GM08714 (cell line): ENCODE results near the gene ITGA2B.

Experiments
- H3K4me3 ChIP-seq: fragments of 200-500 bp; sonication (Bioruptor generic); 2 replicates; pipeline ENCODE4 v1.5.1; 2014; ENCODE audit warnings: mild to moderate bottlenecking, low read length, inconsistent platforms
- ZNF274 ChIP-seq: IDR thresholded peaks from 2 replicates; pipeline ENCODE4 v1.6.1; 2012; ENCODE audit warnings: mild to moderate bottlenecking, low read depth, low read length

The ITGA2B gene

GRCh38 chr17:44389281-44389680 is at the start of gene ITGA2B:
Gene ITGA2B, minus strand, starts transcription at chr17:44389649. Its CDS starts 176 bp downstream, at chr17:44389473.
- no peak for TF ChIP-seq ZNF274
- H3K4me3 ChIP-seq: no peak within 1 kb of the TSS

- H3K4me3 ChIP-seq: no peak overlapping the region
- TF ChIP-seq ZNF274: no peak
Observed at GRCh38 chr17:44439168-44439567, 49.7 kb upstream of the ITGA2B start.

DNA sequence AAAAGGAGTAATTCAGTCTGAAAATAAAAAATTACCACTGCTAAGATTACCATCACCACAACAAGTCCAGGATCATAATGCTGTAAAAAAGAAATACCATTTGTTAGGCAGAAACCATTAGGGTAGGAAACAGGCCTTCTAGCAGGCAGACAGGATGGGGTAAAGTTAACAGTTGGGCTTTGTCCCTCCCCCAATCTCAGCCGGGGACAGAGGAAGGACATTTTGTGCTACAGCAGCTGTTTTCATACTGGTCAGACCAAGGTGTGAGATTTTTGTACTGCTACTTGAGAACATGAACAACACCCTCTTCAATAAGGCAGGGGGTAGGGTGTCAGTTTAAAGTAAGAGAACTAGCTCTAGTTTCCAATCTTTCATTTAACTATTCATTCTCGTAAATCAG is 49.2 kb upstream of the ITGA2B start:
- H3K4me3 ChIP-seq: no peak overlapping the region
- no peak for TF ChIP-seq ZNF274

GRCh38 chr17:44436336-44436735 is 46.9 kb upstream of the ITGA2B start:
- TF ChIP-seq ZNF274: no peak
- H3K4me3 ChIP-seq: no peak overlapping the region

- no peak overlapping the region for H3K4me3 ChIP-seq
- TF ChIP-seq ZNF274: no peak
Observed at GRCh38 chr17:44432254-44433157, 43.1 kb upstream of the ITGA2B start.

DNA sequence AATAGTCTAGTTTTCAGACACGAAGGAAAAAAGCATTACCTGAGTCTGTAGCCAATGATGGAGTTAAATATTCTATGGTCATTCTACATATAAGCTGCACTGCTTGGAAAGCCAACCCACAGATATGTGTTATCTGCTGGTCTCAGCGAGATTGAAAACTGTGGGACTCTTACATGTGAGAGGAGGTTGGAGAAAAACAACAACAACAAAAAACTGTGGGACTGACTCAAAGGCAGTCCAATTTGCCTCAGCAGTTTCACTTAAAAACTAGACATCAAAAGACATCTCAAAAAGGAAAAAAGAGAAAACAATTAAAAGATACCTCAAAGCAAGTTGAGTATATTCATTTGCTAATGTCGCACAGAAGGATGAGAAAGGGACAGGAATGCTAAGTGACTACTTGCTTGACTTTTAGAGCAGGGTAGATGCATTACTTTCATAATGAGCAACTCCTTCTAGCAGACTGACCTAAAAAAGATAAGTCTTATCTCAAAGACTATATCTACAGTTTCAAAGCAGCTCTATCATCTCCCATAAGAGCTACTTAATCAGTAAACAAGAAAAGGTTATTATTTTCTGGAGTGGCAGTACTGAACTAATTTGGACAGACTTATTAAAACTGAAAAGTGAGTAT is 35.5 kb upstream of the ITGA2B start:
- TF ChIP-seq ZNF274: no peak
- H3K4me3 ChIP-seq: no peak overlapping the region

- no peak for TF ChIP-seq ZNF274
- no peak overlapping the region for H3K4me3 ChIP-seq
Observed at GRCh38 chr17:44417553-44417952, 28.1 kb upstream of the ITGA2B start.

- no peak for TF ChIP-seq ZNF274
- no peak overlapping the region for H3K4me3 ChIP-seq
Observed at GRCh38 chr17:44416558-44417289, 27.3 kb upstream of the ITGA2B start.

DNA sequence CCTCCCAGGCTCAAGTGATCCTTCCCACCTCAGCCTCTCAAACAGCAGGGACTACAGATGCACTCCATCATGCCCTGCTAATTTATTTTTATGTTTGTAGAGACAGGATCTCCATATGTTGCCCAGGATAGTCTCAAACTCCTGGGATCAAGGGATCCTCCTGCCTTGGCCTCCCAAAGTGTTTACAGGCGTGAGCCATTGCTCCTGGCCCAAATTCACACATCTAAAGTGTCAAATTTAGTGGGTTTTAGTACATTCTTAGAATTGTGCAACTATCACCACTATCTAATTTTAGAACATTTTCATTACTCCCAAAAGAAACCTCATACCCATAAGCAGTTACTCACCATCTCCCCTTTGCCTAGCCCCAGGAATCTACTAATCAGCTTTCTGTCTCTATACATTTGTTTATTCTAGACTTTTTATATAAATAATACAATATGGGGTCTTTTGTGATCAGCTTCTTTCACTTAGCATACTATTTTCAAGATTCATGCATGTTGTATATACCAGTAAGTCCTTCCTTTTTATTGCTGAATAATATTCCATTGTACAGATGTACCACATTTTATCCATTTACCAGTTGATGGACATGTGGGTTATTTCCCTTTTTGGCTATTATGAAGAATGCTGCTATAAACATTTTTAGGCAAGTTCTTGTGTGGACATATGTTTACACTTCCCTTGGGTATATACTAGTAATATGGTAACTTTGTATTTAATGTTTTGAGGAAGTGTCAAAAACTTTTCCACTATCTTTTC is 25.1 kb upstream of the ITGA2B start:
- no peak for TF ChIP-seq ZNF274
- H3K4me3 ChIP-seq: no peak overlapping the region

GRCh38 chr17:44409309-44410028 is 20.0 kb upstream of the ITGA2B start:
- no peak overlapping the region for H3K4me3 ChIP-seq
- TF ChIP-seq ZNF274: no peak

GRCh38 chr17:44408786-44409185 is 19.3 kb upstream of the ITGA2B start:
- TF ChIP-seq ZNF274: no peak

DNA sequence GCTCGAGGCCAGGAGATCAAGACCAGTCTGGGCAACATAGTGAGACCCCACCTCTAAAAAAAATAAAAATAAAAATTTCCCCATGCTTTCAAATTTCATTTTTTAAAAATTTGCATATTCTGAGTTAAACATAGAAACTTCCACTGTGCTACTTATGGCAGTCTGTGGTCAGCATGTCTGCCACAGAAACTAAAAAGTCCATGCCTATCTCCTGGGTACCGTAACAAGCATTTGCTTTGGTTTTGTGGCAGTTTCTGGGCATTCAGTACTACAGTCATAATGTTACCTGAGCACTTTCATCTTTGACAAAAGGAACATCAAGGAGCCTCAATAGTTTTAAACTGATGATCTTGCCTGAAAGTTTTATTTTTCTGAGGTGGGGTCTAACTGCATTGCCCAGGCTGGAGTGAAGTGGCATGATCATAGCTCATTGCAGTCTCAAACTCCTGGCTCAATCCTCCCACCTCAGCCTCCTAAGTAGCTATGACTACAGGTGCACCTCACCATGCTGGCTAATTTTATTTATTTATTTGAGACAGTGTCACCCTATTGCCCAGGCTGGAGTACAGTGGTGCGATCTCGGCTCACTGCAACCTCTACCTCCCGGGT is 13.2 kb upstream of the ITGA2B start:
- no peak overlapping the region; the same call in 1 of the 2 replicates for H3K4me3 ChIP-seq
- TF ChIP-seq ZNF274: no peak

More at GRCh38 chr17:44408786-44409185, 19.3 kb upstream of the ITGA2B start:
- H3K4me3 ChIP-seq: no peak overlapping the region
